Stomach (tissue), 9 donors: Measurements from ENCODE around the gene PFKM. TPM values are rescaled to one million over a fixed set of nuclear protein-coding genes. Genes with fewer than 3 reads are reported as not detected.

Experiments used
- DNase-seq, 2 donors: peaks; one replicate each; pipeline versions ENCODE4 v3.0.0 to v3.0.0-alpha.2; 2013 to 2019
- H3K27ac ChIP-seq, 5 donors: fragments of 200-600 bp in 4 of 5; sonication (generic) in 4 of 5; one replicate each; pipeline ENCODE4 v1.5.1; 2013 to 2019; ENCODE audit warnings: mild to moderate bottlenecking in 1 of 5, moderate library complexity in 1 of 5
- H3K27me3 ChIP-seq, 3 donors: fragments of 200-600 bp; sonication (generic); one replicate each; pipeline ENCODE4 v1.5.1; 2017 to 2019; ENCODE audit warnings: mixed run types in 1 of 3
- H3K36me3 ChIP-seq, 4 donors: fragments of 200-600 bp; sonication (generic); 1 replicate in 3 of 4; 2 replicates in 1 of 4; pipeline ENCODE4 v1.5.1; 2016 to 2019
- H3K4me1 ChIP-seq, 4 donors: fragments of 200-600 bp; sonication (generic); one replicate each; pipeline ENCODE4 v1.5.1; 2016 to 2019
- H3K4me3 ChIP-seq, 4 donors: fragments of 200-600 bp; sonication (generic) in 3 of 4; one replicate each; pipeline ENCODE4 v1.5.1; 2016 to 2019; ENCODE audit warnings: mild to moderate bottlenecking in 1 of 4
- H3K9me3 ChIP-seq, 4 donors: fragments of 200-600 bp; sonication (generic); one replicate each; pipeline ENCODE4 v1.5.1; 2016 to 2019
- EP300 ChIP-seq: sonication (generic); formaldehyde crosslinking; IDR thresholded peaks from one replicate; pipeline ENCODE4 v1.6.1; 2017; ENCODE audit warnings: antibody characterized with exemption
- POLR2A ChIP-seq, 4 donors: fragments of 450-650 bp; IDR thresholded peaks; one replicate each; pipeline ENCODE4 v1.6.1; 2016; ENCODE audit warnings: antibody characterized with exemption in 4 of 4, control low read depth in 2 of 4, mild to moderate bottlenecking in 1 of 4, moderate library complexity in 1 of 4
- POLR2AphosphoS5 ChIP-seq, 3 donors: sonication (generic); formaldehyde crosslinking; IDR thresholded peaks; one replicate each; pipeline ENCODE4 v1.6.1; 2016; ENCODE audit warnings: antibody characterized with exemption in 3 of 3
- WGBS, 5 donors: extraction: QIAGEN DNeasy Blood & Tissue Kit in 3 of 5; methylation state at CpG; one replicate each; pipeline versions ENCODE4 v1.1.5 to v1.1.7; 2013 to 2018; 5-methylcytosine and 5-hydroxymethylcytosine counted together
- intact Hi-C: fragments of 100-400 bp; cut with DNase I; formaldehyde crosslinking; loops from one replicate; pipeline ENCODE4 v1.15.1; 2023; ENCODE audit warnings: low total_unique reads
- polyA plus RNA-seq, 3 donors: library from polyadenylated mRNA; stranded (reverse); fragments of 200-250 nt; gene quantifications; one replicate each; pipeline ENCODE4 v1.2.3, GENCODE V29; 2013
- total RNA-seq, 5 donors: library from RNA; depleted of rRNA; stranded (reverse); fragments of >200 nt; gene quantifications; one replicate each; pipeline versions ENCODE4 v1.1.0 to v1.2.3, GENCODE V29; 2014 to 2016
- TF ChIP-seq, protein P1 (sequence below), 7 experiments: fragments of 450-650 bp in 4 of 7; fragments of 200-600 bp in 3 of 7; sonication (generic) in 3 of 7; IDR thresholded peaks; one replicate each; pipeline ENCODE4 v1.5.1; 2016 to 2019; ENCODE audit warnings: antibody characterized with exemption in 7 of 7, control low read depth in 2 of 7, mild to moderate bottlenecking in 1 of 7
- donor health status: healthy with polysubstance abuse.
- donor health status: Bipolar disorder and iron deficiency.
- donor health status: healthy.

Gene PFKM
- total and polyA plus RNA-seq, 8 donors = 9.3 to 57.1 (median 17.7) TPM

DNA sequence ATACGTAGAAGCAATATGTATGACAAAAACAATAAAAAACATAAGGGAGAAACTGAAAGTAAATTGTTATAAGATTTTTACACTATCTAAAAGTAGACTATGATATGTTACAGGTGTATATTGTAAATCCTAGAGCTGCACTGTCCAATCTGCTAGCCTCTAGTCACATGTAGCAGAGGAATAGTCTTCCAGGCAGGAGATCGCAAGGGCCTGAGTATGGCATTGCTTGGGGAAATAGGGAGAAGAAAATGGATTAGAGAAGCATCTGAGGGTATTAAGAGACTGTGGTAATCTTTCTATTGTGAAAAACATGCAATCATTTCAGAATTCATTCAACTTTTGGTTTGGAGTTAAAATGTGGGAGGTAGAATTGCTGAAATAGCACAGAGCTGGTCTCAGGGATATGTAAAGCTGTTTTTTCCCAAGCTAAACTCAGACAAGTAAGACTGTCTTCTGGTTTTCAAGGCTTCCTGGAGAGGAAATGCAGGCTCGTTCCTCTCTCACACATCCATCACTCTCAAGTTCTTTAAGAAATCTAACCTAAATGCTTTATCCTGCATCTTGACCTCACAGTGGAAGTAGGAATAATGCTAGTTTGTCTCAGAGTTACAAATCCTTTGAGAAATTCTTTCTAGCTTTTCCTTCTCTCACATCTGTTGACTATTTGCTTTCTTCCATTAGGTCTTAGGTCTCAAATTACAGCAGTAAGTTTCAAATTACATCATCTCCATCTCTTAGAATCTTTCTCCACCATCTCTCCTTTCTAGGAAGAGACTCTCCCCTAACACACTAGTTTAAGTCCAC is 56.7 kb downstream of the PFKM start:
- Histone ChIP-seq H3K4me3 (no peak overlapping the region), H3K27ac (no peak overlapping the region), H3K4me1 (no peaks in the 10 kb centered on the region), H3K27me3 (peaks cover 0 to 42% (median 0%) of the 10 kb centered on the region in 3 donors), H3K36me3 (no peaks in the 10 kb centered on the region), H3K9me3 (no peaks in the 10 kb centered on the region)
- TF ChIP-seq, protein P1, sequence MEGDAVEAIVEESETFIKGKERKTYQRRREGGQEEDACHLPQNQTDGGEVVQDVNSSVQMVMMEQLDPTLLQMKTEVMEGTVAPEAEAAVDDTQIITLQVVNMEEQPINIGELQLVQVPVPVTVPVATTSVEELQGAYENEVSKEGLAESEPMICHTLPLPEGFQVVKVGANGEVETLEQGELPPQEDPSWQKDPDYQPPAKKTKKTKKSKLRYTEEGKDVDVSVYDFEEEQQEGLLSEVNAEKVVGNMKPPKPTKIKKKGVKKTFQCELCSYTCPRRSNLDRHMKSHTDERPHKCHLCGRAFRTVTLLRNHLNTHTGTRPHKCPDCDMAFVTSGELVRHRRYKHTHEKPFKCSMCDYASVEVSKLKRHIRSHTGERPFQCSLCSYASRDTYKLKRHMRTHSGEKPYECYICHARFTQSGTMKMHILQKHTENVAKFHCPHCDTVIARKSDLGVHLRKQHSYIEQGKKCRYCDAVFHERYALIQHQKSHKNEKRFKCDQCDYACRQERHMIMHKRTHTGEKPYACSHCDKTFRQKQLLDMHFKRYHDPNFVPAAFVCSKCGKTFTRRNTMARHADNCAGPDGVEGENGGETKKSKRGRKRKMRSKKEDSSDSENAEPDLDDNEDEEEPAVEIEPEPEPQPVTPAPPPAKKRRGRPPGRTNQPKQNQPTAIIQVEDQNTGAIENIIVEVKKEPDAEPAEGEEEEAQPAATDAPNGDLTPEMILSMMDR (IDR thresholded peaks at IDR 0.05) = no peak
- no peak for TF ChIP-seq POLR2A (IDR thresholded peaks at IDR 0.05)
- TF ChIP-seq EP300 = no peak
- TF ChIP-seq POLR2AphosphoS5 (IDR thresholded peaks at IDR 0.05) = no peak
- 52 to 61% (median 60%) methylated on average over 3 of the region's 3 CpGs for WGBS, 5 donors
- DNase-seq = no peak
- intact Hi-C loops = no loop called here

DNA sequence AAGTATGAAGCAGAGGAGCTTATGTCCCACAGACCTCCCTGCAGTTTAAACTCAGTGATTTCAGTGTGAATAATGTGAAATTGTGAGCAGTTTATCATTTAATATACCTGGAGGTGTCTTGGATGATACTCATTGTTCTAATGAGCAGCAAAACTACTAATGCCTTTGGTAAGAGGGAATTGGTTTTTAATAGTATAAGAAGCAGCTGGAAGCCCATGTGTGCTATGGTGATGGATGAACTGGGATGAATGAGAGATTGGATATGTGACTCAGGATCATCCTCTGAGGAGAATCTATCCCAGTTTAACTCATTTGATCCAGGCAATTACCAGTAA is 57.2 kb downstream of the PFKM start:
- DNase-seq = no peak
- no peaks in the 10 kb centered on the region for H3K9me3 ChIP-seq
- H3K4me3 ChIP-seq = no peak overlapping the region
- peaks cover 0 to 47% (median 2%) of the 10 kb centered on the region in 3 donors for H3K27me3 ChIP-seq
- H3K27ac ChIP-seq = no peak overlapping the region
- intact Hi-C loops = no loop called here
- no peaks in the 10 kb centered on the region for H3K36me3 ChIP-seq
- TF ChIP-seq, protein P1 (IDR thresholded peaks at IDR 0.05) = no peak
- TF ChIP-seq POLR2AphosphoS5 (IDR thresholded peaks at IDR 0.05) = no peak
- no peak for TF ChIP-seq EP300
- TF ChIP-seq POLR2A (IDR thresholded peaks at IDR 0.05) = no peak
- no peaks in the 10 kb centered on the region for H3K4me1 ChIP-seq

DNA sequence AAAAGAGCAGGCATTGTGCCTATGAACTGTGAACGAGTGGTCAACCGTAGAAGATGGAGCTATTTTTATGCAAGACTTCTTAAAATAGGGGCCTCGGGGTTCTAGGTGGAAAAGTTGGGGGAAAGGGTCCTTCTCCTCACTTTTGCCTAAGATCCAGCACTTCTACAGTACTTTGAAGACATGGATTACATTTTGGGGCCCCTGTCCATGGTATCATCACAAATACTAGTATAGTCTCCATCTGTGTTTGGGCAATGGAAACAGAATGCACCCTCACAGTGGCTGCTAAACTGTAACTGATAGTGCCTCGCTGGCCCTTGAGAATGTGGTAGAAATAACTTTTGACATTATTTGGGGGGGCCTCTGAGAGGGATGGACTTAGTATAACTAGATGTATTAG is 58.8 kb downstream of the PFKM start:
- 49 to 70% (median 63%) methylated on average over 4 of the region's 4 CpGs for WGBS, 5 donors

DNA sequence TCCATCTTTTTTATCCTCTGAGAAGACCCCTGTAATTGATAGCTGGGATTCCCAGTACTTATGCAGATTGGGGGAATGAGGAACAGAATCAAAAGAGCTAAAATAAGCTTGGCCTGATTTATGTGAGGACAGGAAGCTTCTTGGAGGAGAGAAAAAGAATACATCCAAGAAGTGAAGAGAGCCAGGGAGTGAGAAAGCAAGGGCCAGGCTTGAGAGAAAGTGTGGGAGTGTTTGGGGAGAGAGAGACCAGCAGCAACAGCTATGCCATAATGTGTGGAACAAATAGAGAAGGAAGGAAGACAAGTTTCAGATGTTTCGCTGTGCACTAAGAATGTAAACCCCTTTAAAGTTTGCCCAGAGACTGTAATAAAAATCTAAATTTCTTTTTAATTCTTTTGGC is 60.3 kb downstream of the PFKM start:
- H3K27me3 ChIP-seq = peaks cover 0 to 78% (median 21%) of the 10 kb centered on the region in 3 donors

More for the DNA sequence above, 58.8 kb downstream of the PFKM start:
- TF ChIP-seq, protein P1 (IDR thresholded peaks at IDR 0.05) = no peak
- no peak for TF ChIP-seq POLR2A (IDR thresholded peaks at IDR 0.05)
- TF ChIP-seq EP300 = no peak
- TF ChIP-seq POLR2AphosphoS5 (IDR thresholded peaks at IDR 0.05) = no peak
- H3K4me1 ChIP-seq = peaks cover 0 to 9% (median 5%) of the 10 kb centered on the region in 4 donors
- no peak overlapping the region for H3K4me3 ChIP-seq
- no peaks in the 10 kb centered on the region for H3K9me3 ChIP-seq
- H3K27me3 ChIP-seq = peaks cover 0 to 63% (median 8%) of the 10 kb centered on the region in 3 donors
- H3K36me3 ChIP-seq = no peaks in the 10 kb centered on the region
- intact Hi-C loops = no loop called here
- no peak overlapping the region for H3K27ac ChIP-seq
- no peak for DNase-seq

More for the DNA sequence above, 60.3 kb downstream of the PFKM start:
- peak in 1 of 2 donors; percentile 54 for DNase-seq
- intact Hi-C loops = no loop called here
- no peaks in the 10 kb centered on the region for H3K36me3 ChIP-seq
- peaks cover 9 to 24% (median 20%) of the 10 kb centered on the region in 4 donors for H3K4me1 ChIP-seq
- WGBS, 5 donors = 85 to 100% (median 97%) methylated on average over 1 of the region's 1 CpG
- no peak overlapping the region for H3K27ac ChIP-seq
- TF ChIP-seq, protein P1 (IDR thresholded peaks at IDR 0.05) = no peak
- TF ChIP-seq EP300 (no peak), POLR2A (IDR thresholded peaks at IDR 0.05) (no peak), POLR2AphosphoS5 (IDR thresholded peaks at IDR 0.05) (no peak)
- H3K9me3 ChIP-seq = no peaks in the 10 kb centered on the region
- no peak overlapping the region for H3K4me3 ChIP-seq
